GM06990 (cell line): ENCODE data around the gene CACNG7.

Experiments used
- DNase-seq: peaks from one replicate; pipeline ENCODE4 v3.0.0-alpha.2; 2011; ENCODE audit not compliant: insufficient read length; ENCODE audit errors: extremely low read depth
- H3K27me3 ChIP-seq: replicated peaks from 2 replicates; pipeline ENCODE4 v1.6.0; 2011; ENCODE audit warnings: low read length; ENCODE audit not compliant: control insufficient read depth, insufficient read depth
- H3K36me3 ChIP-seq: 2 replicates; pipeline ENCODE4 v1.5.1; 2011; ENCODE audit warnings: low read length; ENCODE audit not compliant: control insufficient read depth, insufficient read depth
- H3K4me3 ChIP-seq: replicated peaks from 2 replicates; pipeline ENCODE4 v1.5.1; 2011; ENCODE audit warnings: low read depth, mild to moderate bottlenecking, control low read depth, low read length
- CTCF ChIP-seq: IDR thresholded peaks from 2 replicates; pipeline ENCODE4 v1.5.1; 2011; ENCODE audit warnings: low read length, control low read depth, mild to moderate bottlenecking, inconsistent platforms; ENCODE audit not compliant: insufficient read depth, poor library complexity, severe bottlenecking

Gene CACNG7

GRCh38 chr19:53898166-53898565 is 10.9 kb upstream of the CACNG7 start:
- Histone ChIP-seq H3K27me3 (no peaks in the 10 kb centered on the region), H3K36me3 (no peaks in the 10 kb centered on the region), H3K4me3 (no peak overlapping the region)
- no peak for TF ChIP-seq CTCF
- no peak for DNase-seq

- Histone ChIP-seq H3K27me3 (no peaks in the 10 kb centered on the region), H3K4me3 (no peak overlapping the region), H3K36me3 (no peaks in the 10 kb centered on the region)
- no peak for TF ChIP-seq CTCF
- no peak for DNase-seq
Observed at GRCh38 chr19:53898636-53899341, 10.3 kb upstream of the CACNG7 start.

GRCh38 chr19:53900191-53900860 is 8.8 kb upstream of the CACNG7 start:
- no peak for TF ChIP-seq CTCF
- no peak overlapping the region for H3K4me3 ChIP-seq
- no peaks in the 10 kb centered on the region for H3K36me3 ChIP-seq
- no peak for DNase-seq
- no peaks in the 10 kb centered on the region for H3K27me3 ChIP-seq

- no peak for TF ChIP-seq CTCF
- Histone ChIP-seq H3K27me3 (peaks cover 4% of the 10 kb centered on the region), H3K36me3 (no peaks in the 10 kb centered on the region), H3K4me3 (no peak overlapping the region)
- no peak for DNase-seq
Observed at GRCh38 chr19:53903055-53903680, 5.9 kb upstream of the CACNG7 start.

- no peak for TF ChIP-seq CTCF
- Histone ChIP-seq H3K36me3 (no peaks in the 10 kb centered on the region), H3K4me3 (no peak overlapping the region), H3K27me3 (peaks cover 5% of the 10 kb centered on the region)
- no peak for DNase-seq
Observed at GRCh38 chr19:53904909-53905308, 4.2 kb upstream of the CACNG7 start.
